ENCODE data around the gene CRELD1.

DNA sequence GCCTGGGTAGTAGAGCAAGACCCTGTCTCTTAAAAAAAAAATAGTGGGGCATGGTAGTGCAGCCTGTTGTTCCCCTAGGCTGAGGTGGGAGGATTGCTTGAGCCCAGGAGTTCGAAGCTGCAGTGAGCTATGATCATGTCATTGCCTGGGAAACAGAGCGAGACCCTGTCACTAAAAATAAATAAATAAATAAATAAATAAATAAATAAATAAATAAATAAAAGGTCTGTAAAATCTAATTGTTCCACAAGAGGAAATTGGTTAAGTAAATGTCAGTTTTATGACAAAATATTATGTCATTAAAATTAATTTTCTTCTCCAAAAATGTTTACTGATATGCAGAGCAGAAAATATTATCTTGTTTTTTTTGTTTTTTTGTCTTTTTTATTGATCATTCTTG lies 5.3 kb downstream of the CRELD1 start:
- TF ChIP-seq, protein P1, sequence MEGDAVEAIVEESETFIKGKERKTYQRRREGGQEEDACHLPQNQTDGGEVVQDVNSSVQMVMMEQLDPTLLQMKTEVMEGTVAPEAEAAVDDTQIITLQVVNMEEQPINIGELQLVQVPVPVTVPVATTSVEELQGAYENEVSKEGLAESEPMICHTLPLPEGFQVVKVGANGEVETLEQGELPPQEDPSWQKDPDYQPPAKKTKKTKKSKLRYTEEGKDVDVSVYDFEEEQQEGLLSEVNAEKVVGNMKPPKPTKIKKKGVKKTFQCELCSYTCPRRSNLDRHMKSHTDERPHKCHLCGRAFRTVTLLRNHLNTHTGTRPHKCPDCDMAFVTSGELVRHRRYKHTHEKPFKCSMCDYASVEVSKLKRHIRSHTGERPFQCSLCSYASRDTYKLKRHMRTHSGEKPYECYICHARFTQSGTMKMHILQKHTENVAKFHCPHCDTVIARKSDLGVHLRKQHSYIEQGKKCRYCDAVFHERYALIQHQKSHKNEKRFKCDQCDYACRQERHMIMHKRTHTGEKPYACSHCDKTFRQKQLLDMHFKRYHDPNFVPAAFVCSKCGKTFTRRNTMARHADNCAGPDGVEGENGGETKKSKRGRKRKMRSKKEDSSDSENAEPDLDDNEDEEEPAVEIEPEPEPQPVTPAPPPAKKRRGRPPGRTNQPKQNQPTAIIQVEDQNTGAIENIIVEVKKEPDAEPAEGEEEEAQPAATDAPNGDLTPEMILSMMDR (IDR thresholded peaks at IDR 0.05; ENCODE audit: poor library complexity): no peak
- TF ChIP-seq EZH2 (IDR thresholded peaks at IDR 0.05; ENCODE audit: borderline replicate concordance) (no peak), EZH2phosphoT487 (IDR thresholded peaks at IDR 0.05; ENCODE audit: low read depth, severe bottlenecking, unreplicated experiment) (no peak)

Measured in hepatocyte (in vitro differentiated cells).